GM19351 (cell line): ENCODE measurements around the gene EHD1.

Experiments used
- ATAC-seq: cut with Tn5 transposase; IDR thresholded peaks from one replicate; pipeline ENCODE4 v1.9.1; 2021; ENCODE audit warnings: mild to moderate bottlenecking, moderate library complexity; ENCODE audit not compliant: unreplicated experiment

The EHD1 gene

GRCh38 chr11:64891880-64892279 is 13.5 kb upstream of the EHD1 start:
- no peak for ATAC-seq

- no peak for ATAC-seq
These were observed 12.9 kb upstream of the EHD1 start for GRCh38 chr11:64891215-64891848.

- ATAC-seq = no peak
These were observed 12.1 kb upstream of the EHD1 start for GRCh38 chr11:64890522-64890939.

- ATAC-seq = no peak
These were observed 10.5 kb upstream of the EHD1 start for GRCh38 chr11:64888729-64889511.

- no peak for ATAC-seq
These were observed 9.9 kb upstream of the EHD1 start for GRCh38 chr11:64888406-64888728.

- ATAC-seq = peak; percentile 72
These were observed 9.5 kb upstream of the EHD1 start for GRCh38 chr11:64887757-64888405.

GRCh38 chr11:64887234-64887756 is 8.9 kb upstream of the EHD1 start:
- no peak for ATAC-seq

DNA sequence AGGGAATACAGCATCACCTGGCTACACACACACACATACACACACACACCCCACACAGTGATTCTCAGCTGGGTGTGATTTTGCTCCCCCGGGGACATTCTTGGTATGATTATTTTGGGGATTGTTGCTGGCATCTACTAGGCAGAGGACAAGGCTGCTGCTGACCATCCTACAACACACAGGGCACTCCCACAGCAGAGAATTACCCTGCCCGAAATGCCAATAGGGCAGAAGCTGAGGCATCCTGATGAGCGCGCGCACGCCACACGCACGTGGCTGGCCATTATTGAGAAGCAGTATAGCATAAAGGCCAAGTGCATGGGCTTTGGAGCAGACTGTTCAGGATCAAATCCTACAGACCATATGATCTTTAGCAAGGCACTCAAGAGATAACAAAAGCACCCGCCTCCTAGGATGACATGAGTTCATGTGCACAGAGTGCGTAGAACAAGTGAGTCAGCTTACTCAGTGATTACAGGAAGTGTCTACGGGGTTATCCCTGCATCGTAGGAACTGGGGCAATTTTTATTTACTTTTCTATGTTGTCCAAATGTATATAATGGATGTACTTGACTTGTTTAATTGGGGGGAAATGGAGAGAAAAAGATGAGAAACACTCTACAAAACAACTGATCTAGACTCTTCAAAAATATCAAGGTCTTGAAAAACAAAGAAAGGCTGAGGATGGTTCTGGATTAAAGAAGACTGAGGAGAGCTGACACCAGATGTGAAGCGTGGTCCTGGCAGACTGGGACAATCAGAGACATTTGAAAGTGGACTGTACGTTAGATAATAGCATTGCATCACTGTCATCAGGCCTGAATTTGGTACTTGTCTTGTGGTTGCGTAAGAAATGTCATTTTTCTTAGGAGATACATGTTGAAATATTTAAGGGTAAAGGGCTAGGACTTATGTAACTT is 7.2 kb upstream of the EHD1 start:
- ATAC-seq = no peak

GRCh38 chr11:64884019-64884418 is 5.6 kb upstream of the EHD1 start:
- ATAC-seq = no peak

DNA sequence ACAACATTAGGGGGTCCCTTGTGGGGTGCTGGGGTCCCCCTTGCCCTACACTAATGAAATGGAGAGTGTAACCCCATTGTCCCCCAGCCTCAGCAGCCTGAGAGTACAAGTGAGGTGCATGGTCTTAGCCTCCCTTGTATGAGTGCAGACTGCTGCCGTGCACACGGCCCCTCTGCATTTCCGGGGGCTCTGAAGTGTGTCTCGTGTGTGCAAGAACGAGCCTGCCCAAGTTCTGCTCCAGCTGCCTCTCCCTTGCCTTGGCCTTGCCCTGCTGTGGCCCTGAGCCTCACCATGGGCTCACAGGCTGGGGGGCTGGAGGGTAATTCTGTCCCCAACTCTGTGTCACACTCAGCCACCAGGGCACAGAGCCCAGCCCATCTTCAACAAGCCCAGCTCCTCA is 5.2 kb upstream of the EHD1 start:
- no peak for ATAC-seq

- no peak for ATAC-seq
These were observed 3.8 kb upstream of the EHD1 start for GRCh38 chr11:64882243-64882642.

DNA sequence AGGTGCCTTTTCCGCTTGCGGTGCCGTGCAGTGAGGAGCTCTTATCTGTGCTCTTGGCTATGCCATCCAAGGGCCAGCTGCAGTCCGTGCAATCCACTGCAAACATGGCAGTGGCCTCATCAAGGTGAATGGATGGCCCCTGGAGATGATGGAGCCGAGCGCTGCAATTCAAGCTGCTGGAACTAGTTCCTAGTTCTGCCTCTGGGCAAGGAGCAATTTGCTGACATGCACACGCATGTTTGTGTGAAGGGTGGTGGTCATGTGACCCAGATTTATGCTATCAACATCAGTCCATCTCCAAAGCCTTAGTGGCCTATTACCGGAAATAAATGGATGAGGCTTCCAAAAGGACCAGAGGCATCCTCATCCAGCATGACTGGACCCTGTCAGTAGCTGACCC is 3.1 kb upstream of the EHD1 start:
- ATAC-seq = no peak

- no peak for ATAC-seq
These were observed 2.0 kb upstream of the EHD1 start for GRCh38 chr11:64880240-64881001.

- ATAC-seq = no peak
These were observed 951 bp upstream of the EHD1 start for GRCh38 chr11:64879244-64879900.

DNA sequence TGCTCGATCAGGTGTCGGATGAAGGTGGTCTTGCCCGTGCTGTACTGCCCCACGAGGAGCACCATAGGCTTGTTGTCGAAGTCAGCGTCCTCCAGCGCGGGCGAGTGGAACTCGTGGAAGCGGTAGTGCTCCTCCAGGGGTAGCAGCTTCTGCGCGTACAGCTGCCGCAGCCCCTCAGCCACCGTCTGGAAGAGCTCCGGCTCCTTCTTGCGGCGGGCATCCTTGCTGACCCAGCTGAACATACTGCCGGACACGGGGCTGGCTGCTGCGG is 263 bp downstream of the EHD1 start:
- ATAC-seq = no peak

DNA sequence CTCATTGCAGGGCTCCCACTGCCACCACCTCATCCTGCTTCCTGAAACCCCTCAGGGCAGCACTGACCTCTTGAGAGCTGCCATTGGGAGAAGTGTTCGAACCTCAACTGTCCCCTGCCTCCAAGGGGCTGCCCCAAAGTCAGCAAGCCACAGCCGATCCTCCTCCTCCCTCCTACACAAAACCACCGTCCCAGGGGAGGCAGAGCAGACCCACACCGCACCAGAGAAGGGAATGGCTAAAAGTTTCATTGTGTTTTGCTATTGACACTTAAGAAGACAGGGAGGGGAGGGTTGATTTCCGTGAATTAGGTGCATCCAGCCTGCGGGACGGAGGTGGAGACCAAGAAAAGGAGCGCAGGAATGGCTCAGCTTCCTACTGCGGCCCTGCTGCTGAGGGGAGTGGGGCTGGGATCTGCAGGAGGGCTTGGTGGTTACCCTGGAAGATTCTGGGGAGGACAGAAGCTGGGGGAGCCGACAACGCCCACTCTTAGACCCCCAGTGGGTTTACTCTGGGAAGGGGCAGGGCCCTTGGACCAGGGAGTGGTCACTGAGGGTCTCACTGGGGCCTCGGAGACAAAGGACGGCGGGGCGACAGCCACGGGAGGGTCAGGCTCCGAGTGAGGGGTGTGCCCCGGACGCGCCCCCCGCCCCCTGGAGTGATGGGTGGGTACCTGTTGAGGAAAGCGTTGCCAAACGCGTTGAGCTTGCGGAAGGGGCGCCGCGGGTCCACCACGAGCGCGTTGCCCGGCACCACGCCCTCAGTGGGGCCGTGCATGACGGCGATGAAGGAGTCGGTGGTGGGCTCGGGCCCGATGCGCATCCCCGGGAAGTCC is 815 bp downstream of the EHD1 start:
- ATAC-seq = peak; percentile 8

- ATAC-seq = no peak
These were observed 1.5 kb downstream of the EHD1 start for GRCh38 chr11:64876835-64877341.

DNA sequence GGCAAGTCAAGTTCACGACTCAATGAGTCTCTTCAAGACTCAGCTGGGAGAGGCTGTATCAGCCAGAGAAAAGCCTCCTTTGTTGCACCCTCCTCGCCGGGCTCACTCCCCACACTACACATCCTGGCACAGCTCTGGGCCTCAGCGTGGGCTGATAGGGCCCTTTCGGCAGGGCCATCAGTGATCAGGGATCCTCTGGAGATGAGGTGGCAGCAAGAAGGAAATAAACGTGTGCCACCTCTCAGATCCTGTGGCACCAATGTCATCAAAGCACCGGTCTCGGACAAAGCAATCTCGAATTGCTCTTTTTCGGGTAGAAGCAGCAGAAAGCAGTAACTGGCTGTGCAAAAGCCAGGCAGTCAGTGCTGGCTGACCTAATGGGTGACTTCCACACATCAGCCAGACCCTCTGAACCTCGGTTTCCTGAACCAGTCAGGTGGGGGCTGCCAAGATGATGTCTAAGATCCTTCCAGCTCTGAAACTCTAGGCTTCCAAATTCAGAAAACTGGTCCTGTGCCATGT is 2.1 kb downstream of the EHD1 start:
- ATAC-seq = no peak
